Trophoblast cell (in vitro differentiated cells and primary cell): ENCODE measurements around the gene PHLPP1.

Source experiments
- DNase-seq, 2 donors: peaks; one replicate each; pipeline ENCODE4 v3.0.0-alpha.2; 2016
- H2AFZ ChIP-seq: 2 replicates; pipeline ENCODE4 v1.6.1; 2013; ENCODE audit warnings: low read length, moderate library complexity, mild to moderate bottlenecking; ENCODE audit not compliant: insufficient read depth, poor library complexity
- H2AK5ac ChIP-seq: 2 replicates; pipeline ENCODE4 v1.6.1; 2013; ENCODE audit warnings: mild to moderate bottlenecking, low read length
- H2BK120ac ChIP-seq: 2 replicates; pipeline ENCODE4 v1.6.1; 2013; ENCODE audit warnings: low read length, mild to moderate bottlenecking, moderate library complexity; ENCODE audit not compliant: insufficient read depth, poor library complexity
- H2BK12ac ChIP-seq: 2 replicates; pipeline ENCODE4 v1.6.1; 2013; ENCODE audit warnings: mild to moderate bottlenecking, low read length, moderate library complexity
- H2BK5ac ChIP-seq: 2 replicates; pipeline ENCODE4 v1.6.1; 2013; ENCODE audit warnings: low read length, low read depth, moderate library complexity, mild to moderate bottlenecking; ENCODE audit not compliant: poor library complexity
- H3K14ac ChIP-seq: 2 replicates; pipeline ENCODE4 v1.6.1; 2013; ENCODE audit warnings: mild to moderate bottlenecking, low read length
- H3K18ac ChIP-seq: 2 replicates; pipeline ENCODE4 v1.6.1; 2013; ENCODE audit warnings: mild to moderate bottlenecking, low read length
- H3K23ac ChIP-seq: 2 replicates; pipeline ENCODE4 v1.6.1; 2013; ENCODE audit warnings: low read length
- H3K27ac ChIP-seq: 2 replicates; pipeline ENCODE4 v1.5.1; 2013; ENCODE audit warnings: low read depth, mild to moderate bottlenecking, inconsistent platforms, low read length, moderate library complexity
- H3K27me3 ChIP-seq: 2 replicates; pipeline ENCODE4 v1.6.1; 2013; ENCODE audit warnings: inconsistent platforms, mild to moderate bottlenecking, low read length, moderate library complexity; ENCODE audit not compliant: insufficient read depth
- H3K36me3 ChIP-seq, 2 experiments: 1 replicate in 1 of 2; 2 replicates in 1 of 2; pipeline ENCODE4 v1.6.1; 2013; ENCODE audit warnings: low read length in 2 of 2, mild to moderate bottlenecking in 2 of 2, moderate library complexity in 1 of 2; ENCODE audit not compliant: insufficient read depth in 2 of 2, control insufficient read depth in 1 of 2
- H3K4ac ChIP-seq: 2 replicates; pipeline ENCODE4 v1.6.1; 2013; ENCODE audit warnings: low read depth, mild to moderate bottlenecking, low read length, moderate library complexity
- H3K4me1 ChIP-seq, 2 experiments: 1 replicate in 1 of 2; 2 replicates in 1 of 2; pipeline ENCODE4 v1.6.1; 2013; ENCODE audit warnings: low read length in 2 of 2, mild to moderate bottlenecking in 2 of 2, moderate library complexity in 1 of 2; ENCODE audit not compliant: insufficient read depth in 2 of 2, control insufficient read depth in 1 of 2
- H3K4me2 ChIP-seq: 2 replicates; pipeline ENCODE4 v1.6.1; 2013; ENCODE audit warnings: inconsistent platforms, mild to moderate bottlenecking, low read length, moderate library complexity
- H3K4me3 ChIP-seq: 2 replicates; pipeline ENCODE4 v1.5.1; 2013; ENCODE audit warnings: mild to moderate bottlenecking, low read depth, low read length, inconsistent platforms
- H3K79me1 ChIP-seq: one replicate; pipeline ENCODE4 v1.6.1; 2013; ENCODE audit warnings: low read length
- H3K79me2 ChIP-seq: 2 replicates; pipeline ENCODE4 v1.6.1; 2013; ENCODE audit warnings: low read length, mild to moderate bottlenecking; ENCODE audit not compliant: control insufficient read depth, insufficient read depth, poor library complexity
- H3K9ac ChIP-seq: 2 replicates; pipeline ENCODE4 v1.6.1; 2013; ENCODE audit warnings: mild to moderate bottlenecking, low read length
- H3K9me3 ChIP-seq: 2 replicates; pipeline ENCODE4 v1.6.1; 2013; ENCODE audit warnings: low read depth, mild to moderate bottlenecking, control low read depth, inconsistent platforms, low read length; ENCODE audit not compliant: insufficient read depth
- H4K12ac ChIP-seq: 2 replicates; pipeline ENCODE4 v1.6.1; 2013; ENCODE audit warnings: low read depth, mild to moderate bottlenecking, low read length, moderate library complexity
- H4K8ac ChIP-seq: 2 replicates; pipeline ENCODE4 v1.6.1; 2013; ENCODE audit warnings: low read depth, mild to moderate bottlenecking, low read length, moderate library complexity
- H4K91ac ChIP-seq: one replicate; pipeline ENCODE4 v1.6.1; 2013; ENCODE audit warnings: low read depth, mild to moderate bottlenecking, low read length, moderate library complexity
- WGBS: extraction: QIAGEN DNeasy Blood & Tissue Kit; methylation state at CpG from one replicate; pipeline ENCODE4 v1.1.7; 2013; ENCODE audit warnings: missing lambda C conversion rate; ENCODE audit not compliant: insufficient read length, insufficient coverage; ENCODE audit errors: extremely low coverage; 5-methylcytosine and 5-hydroxymethylcytosine counted together

PHLPP1 gene

DNA sequence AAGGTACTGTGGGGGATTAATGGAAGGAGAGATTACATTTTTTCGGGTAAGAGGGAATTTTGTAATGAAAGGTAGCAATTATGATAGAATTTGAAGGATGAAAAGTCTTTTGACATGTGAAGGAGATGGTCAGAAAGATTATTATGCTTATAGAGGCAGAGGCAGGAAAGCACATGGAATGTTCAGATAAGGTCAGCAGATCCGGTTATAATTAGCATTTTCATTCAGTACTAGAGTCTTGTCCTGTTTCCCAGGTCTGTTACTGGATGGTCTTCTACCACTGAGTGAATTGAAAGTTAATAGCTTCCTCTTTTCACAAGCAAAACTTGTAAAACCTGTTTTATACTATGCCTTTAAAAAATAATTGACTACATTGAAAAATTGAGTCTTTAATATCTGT lies 116.9 kb downstream of the PHLPP1 start:
- no peak overlapping the region for H3K4ac ChIP-seq

DNA sequence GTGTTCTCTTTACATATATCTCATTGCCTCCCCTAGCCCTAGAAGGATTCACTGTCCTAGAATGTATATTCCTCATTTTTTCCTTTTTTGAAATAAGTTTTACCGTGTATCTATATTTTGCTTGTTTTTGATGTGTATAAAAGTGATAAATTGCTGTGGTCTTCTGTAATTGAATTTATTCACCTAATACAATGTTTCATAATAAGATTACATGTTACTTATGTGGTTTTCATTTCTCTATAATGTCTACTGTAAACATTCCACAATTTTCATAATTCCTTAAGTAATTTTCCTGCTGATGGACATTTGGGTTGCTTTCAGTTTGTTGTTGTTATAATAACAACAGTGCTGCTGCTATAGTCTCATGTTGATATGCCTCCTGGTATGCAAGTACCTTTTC lies 118.2 kb downstream of the PHLPP1 start:
- Histone ChIP-seq H3K79me2 (no peaks in the 10 kb centered on the region), H3K36me3 (no peaks in the 10 kb centered on the region), H3K27me3 (no peaks in the 10 kb centered on the region), H3K23ac (no peak overlapping the region), H3K27ac (no peak overlapping the region), H3K79me1 (no peaks in the 10 kb centered on the region), H4K12ac (no peak overlapping the region), H2BK5ac (no peak overlapping the region), H2BK120ac (no peak overlapping the region), H3K9ac (no peak overlapping the region), H2AK5ac (no peak overlapping the region), H3K14ac (no peak overlapping the region), H4K91ac (no peak overlapping the region), H4K8ac (no peak overlapping the region), H3K4ac (no peak overlapping the region), H2AFZ (no peak overlapping the region), H3K18ac (no peak overlapping the region), H3K9me3 (no peaks in the 10 kb centered on the region), H3K4me3 (no peak overlapping the region), H3K4me2 (no peak overlapping the region), H3K4me1 (no peaks in the 10 kb centered on the region), H2BK12ac (no peak overlapping the region)
- DNase-seq, result no peak
- WGBS, result no CpG with 5 or more reads among the region's 1 CpG

More for the DNA sequence above, 116.9 kb downstream of the PHLPP1 start:
- no peak overlapping the region for H4K8ac ChIP-seq
- no peak overlapping the region for H3K4me2 ChIP-seq
- no peak overlapping the region for H3K27ac ChIP-seq
- no peak overlapping the region for H2BK120ac ChIP-seq
- H2BK5ac ChIP-seq, result no peak overlapping the region
- no peak overlapping the region for H3K4me3 ChIP-seq
- DNase-seq, result peak in 1 of 2 donors; percentile 49
- no peak overlapping the region for H2AK5ac ChIP-seq
- no peak overlapping the region for H4K12ac ChIP-seq
- WGBS, result 100% methylated on average over 1 of the region's 2 CpGs
- no peak overlapping the region for H3K9ac ChIP-seq
- H3K9me3 ChIP-seq, result no peaks in the 10 kb centered on the region
- H3K4me1 ChIP-seq, result no peaks in the 10 kb centered on the region
- no peaks in the 10 kb centered on the region for H3K79me2 ChIP-seq
- no peak overlapping the region for H3K14ac ChIP-seq
- no peak overlapping the region for H2BK12ac ChIP-seq
- no peak overlapping the region for H2AFZ ChIP-seq
- H3K36me3 ChIP-seq, result no peaks in the 10 kb centered on the region
- H3K23ac ChIP-seq, result no peak overlapping the region
- no peak overlapping the region for H3K18ac ChIP-seq
- H3K79me1 ChIP-seq, result no peaks in the 10 kb centered on the region
- no peak overlapping the region for H4K91ac ChIP-seq
- H3K27me3 ChIP-seq, result no peaks in the 10 kb centered on the region

DNA sequence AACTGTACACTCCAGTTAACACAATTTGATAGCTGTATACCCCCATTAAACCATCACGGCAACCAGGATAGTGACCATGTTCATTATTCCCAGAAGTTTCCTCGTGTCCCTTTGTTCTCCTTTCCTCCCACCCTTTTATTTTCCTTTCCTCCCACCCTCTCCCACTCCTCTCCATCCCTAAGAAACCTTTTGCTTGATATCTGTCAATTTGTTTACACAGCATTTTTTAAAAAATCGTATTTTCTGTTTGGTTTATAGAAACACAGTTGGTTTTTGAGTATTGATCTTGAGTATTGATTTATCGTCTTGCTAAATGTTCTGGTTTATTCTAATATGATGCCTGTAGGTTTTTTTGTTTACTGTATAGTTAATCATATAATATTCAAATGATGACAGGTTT lies 119.4 kb downstream of the PHLPP1 start:
- Histone ChIP-seq H3K36me3 (no peaks in the 10 kb centered on the region), H3K18ac (no peak overlapping the region), H3K4me2 (no peak overlapping the region), H3K14ac (no peak overlapping the region), H2BK120ac (no peak overlapping the region), H3K79me1 (no peaks in the 10 kb centered on the region), H3K9ac (no peak overlapping the region), H3K9me3 (no peaks in the 10 kb centered on the region), H2AFZ (no peak overlapping the region), H3K4me1 (no peaks in the 10 kb centered on the region), H3K27me3 (no peaks in the 10 kb centered on the region), H3K4ac (no peak overlapping the region), H3K79me2 (no peaks in the 10 kb centered on the region), H4K91ac (no peak overlapping the region), H4K12ac (no peak overlapping the region), H2BK12ac (no peak overlapping the region), H3K4me3 (no peak overlapping the region), H2BK5ac (no peak overlapping the region), H2AK5ac (no peak overlapping the region), H4K8ac (no peak overlapping the region), H3K23ac (no peak overlapping the region), H3K27ac (no peak overlapping the region)
- DNase-seq, result no peak
- WGBS, result no CpG with 5 or more reads among the region's 4 CpGs

DNA sequence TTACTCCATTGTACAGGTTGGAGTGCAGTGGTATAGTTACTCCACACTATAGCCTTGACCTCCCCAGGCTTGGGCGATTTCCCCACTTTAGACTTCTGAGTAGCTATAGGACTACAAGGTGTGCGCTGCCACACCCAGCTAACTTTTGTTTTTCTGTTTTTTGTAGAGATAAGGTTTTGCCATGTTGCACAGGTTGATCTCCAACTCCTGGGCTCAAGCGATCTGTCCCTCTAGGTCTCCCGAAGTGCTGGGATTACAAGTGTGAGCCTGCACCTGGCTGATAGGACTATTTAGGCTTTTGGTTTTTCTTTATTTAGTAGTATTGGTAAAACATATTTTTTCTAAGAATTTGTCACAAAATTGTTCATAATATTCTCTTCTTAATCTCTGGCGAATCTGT lies 121.7 kb downstream of the PHLPP1 start:
- no peak overlapping the region for H2AK5ac ChIP-seq
- H3K14ac ChIP-seq, result no peak overlapping the region
- no peak overlapping the region for H3K4me2 ChIP-seq
- WGBS, result no CpG with 5 or more reads among the region's 5 CpGs
- no peak overlapping the region for H3K18ac ChIP-seq
- H3K27me3 ChIP-seq, result no peaks in the 10 kb centered on the region
- no peak overlapping the region for H3K4ac ChIP-seq
- no peak overlapping the region for H2AFZ ChIP-seq
- H4K12ac ChIP-seq, result no peak overlapping the region
- H3K4me1 ChIP-seq, result no peaks in the 10 kb centered on the region
- H3K27ac ChIP-seq, result no peak overlapping the region
- H3K36me3 ChIP-seq, result no peaks in the 10 kb centered on the region
- no peaks in the 10 kb centered on the region for H3K9me3 ChIP-seq
- H4K8ac ChIP-seq, result no peak overlapping the region
- no peak overlapping the region for H4K91ac ChIP-seq
- H3K79me2 ChIP-seq, result no peaks in the 10 kb centered on the region
- H3K4me3 ChIP-seq, result no peak overlapping the region
- H3K23ac ChIP-seq, result no peak overlapping the region
- H3K79me1 ChIP-seq, result no peaks in the 10 kb centered on the region
- H2BK5ac ChIP-seq, result no peak overlapping the region
- no peak for DNase-seq
- H2BK12ac ChIP-seq, result no peak overlapping the region
- H3K9ac ChIP-seq, result no peak overlapping the region
- no peak overlapping the region for H2BK120ac ChIP-seq
